Right lung (tissue), 5 donors: ENCODE results near the gene KIAA0232. TPM values are rescaled to one million over a fixed set of nuclear protein-coding genes. Genes with fewer than 3 reads are reported as not detected.
"Not testable (repeated sequence)": the region's sequence is repeated elsewhere in the genome, so short reads cannot be mapped to it uniquely, and the experiment has no call there.

Experiments used
- DNase-seq, 2 donors: peaks; one replicate each; pipeline ENCODE4 v3.0.0-alpha.2; 2013
- polyA plus RNA-seq, 5 donors: library from polyadenylated mRNA; unstranded; fragments of 120-200 nt; gene quantifications; one replicate each; pipeline versions ENCODE4 v1.2.1 to v1.2.3, GENCODE V29; 2013; ENCODE audit warnings: inconsistent platforms in 1 of 5, low replicate concordance in 1 of 5; ENCODE audit not compliant: insufficient read length in 5 of 5, insufficient read depth in 1 of 5

The KIAA0232 gene
- polyA plus RNA-seq, 5 donors, result 21.5 to 36.4 (median 27.8) TPM

DNA sequence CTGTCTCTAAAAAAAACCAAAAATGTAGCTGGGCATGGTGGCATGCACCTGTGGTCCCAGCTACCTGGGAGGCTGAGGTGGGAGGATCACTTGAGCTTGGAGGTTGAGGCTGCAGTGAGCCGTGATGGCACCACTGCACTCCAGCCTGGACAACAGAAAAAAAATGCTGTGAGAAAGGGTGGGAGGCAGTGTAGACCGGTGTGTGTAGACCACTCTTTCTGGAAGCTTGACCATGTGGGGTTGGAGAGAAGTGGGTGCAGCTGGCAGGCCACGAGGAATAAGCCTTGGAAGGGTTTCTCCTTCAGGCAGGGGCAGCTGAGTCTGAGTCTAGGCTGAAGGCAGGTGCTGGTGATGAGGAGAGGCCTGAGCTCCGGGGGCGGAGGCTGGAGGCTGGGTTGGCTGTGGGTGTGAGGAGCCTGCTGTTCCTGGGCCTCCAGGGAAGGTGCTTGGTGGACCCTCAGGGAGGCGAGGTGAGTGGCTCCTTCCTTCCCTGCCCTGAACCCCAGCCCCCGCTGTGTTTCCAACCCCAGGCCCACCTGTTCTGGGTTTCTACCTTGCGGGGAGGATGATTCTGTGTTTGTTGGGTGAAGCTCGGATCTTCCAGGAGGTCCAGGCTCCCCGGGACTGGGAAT, 117.8 kb downstream of the KIAA0232 start:
- DNase-seq, result no peak

DNA sequence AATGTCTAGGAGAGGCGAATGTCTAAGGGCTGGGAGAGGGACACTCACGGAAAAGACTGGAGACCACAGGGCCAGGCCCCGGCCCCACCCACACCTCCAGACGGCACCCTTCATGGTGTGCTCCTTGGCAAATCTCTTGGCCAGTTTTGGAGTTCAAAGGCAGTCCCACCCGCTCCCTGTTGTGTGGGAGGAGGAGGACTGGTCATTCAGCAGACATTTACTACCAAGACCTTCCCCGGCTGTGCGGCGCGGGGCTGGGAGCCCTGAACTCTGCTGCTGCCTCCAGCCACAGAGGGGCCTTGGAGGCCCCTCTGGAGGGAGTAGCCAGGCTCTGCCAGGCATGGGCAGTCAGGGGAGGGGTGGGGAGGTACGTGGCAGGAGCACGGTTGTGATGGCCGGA, 118.4 kb downstream of the KIAA0232 start:
- no peak for DNase-seq

- no peak for DNase-seq
Measured at GRCh38 chr4:6901669-6902317, 119.3 kb downstream of the KIAA0232 start.

GRCh38 chr4:6902318-6903042, 120.0 kb downstream of the KIAA0232 start:
- no peak for DNase-seq

DNA sequence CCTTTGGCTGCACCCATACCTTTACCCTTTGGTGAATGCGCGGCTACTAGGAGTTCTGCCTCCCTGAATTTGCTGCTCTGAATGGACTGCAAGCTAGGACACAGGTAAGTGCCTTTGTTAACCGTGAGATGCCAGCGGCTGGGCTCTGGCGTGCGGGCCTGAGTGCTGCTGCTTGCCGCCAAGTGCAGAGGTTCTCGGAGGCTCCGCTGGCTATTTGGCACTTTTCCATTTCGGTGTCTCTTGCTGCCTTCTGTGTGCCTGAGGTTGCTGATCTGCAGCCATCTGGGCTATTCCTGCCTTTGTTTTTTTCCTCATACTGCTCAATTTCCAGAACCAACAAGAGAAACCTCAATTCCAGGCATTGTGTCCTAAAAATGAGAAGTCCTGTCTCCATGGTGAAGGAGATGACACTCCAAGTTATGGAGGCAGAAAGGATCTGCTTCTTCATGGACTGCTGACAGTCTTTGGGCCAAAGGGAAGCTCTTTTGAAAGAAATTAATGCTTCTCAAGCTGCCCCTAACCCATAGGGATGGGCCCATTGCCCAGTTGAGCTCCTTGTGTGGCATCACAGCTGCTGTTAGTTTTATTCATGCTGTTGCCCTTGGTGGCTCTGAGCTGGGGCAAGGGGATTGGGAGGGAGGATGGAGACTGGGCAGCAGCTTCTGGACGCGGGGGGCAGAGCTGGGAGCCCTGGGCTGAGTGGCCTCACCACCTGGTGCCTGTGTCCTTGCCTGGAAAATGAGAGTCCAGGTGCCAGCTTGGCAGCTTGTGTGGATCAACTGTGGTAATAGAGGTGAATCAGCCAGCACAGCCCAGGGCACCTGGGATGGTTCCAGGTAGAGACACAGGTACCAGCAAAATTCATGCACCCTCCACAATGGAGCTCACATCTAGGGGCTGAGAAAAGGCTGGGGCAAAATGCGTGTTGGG, 123.3 kb downstream of the KIAA0232 start:
- DNase-seq, result no peak

- not testable (repeated sequence) for DNase-seq
Measured at GRCh38 chr4:6906486-6906885, 124.0 kb downstream of the KIAA0232 start.

DNA sequence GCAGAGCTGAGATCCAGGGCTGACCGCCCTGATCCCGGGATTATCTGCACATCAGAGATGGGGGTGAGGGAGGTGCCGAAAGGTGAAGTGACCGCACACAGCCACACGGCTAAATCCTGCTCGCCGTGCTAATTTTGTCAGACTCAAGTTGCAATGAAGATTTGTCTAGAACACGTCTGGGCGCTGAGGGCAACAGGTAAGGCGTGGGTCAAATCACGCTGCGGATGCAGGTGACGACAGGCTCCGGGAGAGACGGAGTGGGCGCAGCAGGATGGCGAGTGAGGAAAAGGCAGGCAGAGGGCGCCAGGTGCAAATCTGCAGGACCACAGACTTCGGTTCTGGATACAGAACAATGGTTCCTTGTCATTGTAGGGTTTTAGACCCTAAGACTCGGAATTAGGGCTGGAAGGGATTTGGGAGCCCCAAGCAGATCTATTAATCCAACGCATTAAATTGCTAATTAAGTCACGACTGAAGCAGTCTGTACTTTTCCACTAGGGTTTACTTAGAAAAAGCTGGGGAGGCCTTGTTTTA, 125.2 kb downstream of the KIAA0232 start:
- no peak for DNase-seq

DNA sequence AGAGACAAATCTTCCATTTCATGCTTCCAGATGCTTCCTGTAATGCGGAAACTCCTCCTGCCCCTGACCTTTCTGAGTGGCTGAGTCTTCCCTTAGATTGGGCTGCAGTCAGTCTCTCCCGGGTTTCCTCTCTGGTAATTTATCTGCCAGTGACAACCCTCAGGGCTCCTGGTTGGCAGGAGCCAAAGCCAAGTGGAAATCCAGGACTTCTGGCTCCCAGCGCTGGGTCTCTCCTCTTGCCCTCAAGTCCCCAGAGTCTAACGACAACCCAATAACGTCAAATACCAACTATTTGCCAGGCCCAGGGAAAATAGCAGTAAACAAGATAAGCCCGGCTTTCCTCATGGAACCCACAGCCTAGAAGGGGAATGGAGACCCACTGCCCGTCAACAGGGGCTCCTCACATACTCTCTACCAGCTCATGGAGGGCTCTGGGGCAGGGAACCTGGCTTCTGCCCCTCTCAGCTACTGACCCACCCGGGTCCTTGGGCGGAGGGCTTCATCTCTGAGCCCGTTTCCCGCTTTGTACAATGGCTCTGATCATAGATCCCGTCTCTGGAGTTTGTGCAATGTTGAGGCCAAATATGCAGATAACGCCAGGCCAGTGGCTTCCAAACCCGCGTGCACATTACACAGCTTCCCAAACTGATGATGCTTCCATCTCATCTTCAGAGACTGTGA, 126.0 kb downstream of the KIAA0232 start:
- no peak for DNase-seq

- DNase-seq, result peak; percentile 89 to 95
Measured at GRCh38 chr4:6909113-6909969, 126.8 kb downstream of the KIAA0232 start, which contains the start of gene TBC1D14. Gene TBC1D14 (plus strand): TSS chr4:6909826. CDS start chr4:6923390, 13,564 bp downstream.

DNA sequence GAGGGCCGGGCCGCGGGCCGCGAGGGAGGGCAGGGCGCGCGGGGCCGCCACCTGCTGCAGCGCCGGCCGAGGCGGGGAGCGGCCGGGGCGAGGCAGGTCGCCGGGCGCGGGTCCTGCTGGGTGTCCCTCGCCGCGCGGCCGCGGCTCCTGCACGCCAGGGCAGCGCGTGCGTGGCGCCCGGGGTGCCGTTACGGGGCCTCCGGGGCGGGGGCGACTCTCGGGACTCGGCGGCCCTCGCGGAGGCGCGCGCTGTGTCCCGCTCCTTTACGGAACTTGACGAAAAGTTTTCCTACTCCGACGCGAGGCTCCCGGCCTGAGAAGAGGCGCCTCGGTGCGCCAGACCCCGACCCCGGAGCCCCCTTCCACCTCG, 127.4 kb downstream of the KIAA0232 start:
- no peak for DNase-seq

DNA sequence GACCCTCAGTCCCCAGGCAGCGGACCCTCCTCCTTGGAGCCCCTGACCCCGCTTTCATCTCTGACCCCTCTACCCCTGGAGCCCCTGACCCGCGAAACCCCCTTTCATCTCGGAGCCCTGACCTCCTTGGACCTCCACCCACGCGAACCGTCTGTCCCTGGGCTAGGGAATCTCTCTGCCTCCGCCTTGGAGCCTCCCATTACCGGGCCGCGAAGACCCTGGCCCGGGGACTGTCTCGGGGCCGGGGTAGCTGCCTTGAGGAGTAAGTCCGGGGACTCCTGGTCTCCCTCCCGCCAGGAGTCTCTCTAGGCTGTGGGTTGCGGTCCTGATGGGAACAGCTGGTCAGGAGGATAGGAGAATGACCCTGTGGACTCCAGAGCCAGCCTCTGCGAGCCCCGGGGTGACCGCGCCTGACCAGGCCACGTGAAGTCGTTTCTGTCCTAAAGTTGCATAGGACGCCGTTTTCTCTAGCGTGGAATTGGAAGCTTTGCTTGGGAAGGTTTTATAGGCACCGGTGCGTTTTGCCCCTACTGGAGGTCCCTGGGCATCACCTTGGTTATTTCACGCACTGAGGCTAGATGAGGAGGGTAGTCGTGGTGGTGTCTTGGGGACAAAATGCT, 127.9 kb downstream of the KIAA0232 start:
- no peak for DNase-seq

DNA sequence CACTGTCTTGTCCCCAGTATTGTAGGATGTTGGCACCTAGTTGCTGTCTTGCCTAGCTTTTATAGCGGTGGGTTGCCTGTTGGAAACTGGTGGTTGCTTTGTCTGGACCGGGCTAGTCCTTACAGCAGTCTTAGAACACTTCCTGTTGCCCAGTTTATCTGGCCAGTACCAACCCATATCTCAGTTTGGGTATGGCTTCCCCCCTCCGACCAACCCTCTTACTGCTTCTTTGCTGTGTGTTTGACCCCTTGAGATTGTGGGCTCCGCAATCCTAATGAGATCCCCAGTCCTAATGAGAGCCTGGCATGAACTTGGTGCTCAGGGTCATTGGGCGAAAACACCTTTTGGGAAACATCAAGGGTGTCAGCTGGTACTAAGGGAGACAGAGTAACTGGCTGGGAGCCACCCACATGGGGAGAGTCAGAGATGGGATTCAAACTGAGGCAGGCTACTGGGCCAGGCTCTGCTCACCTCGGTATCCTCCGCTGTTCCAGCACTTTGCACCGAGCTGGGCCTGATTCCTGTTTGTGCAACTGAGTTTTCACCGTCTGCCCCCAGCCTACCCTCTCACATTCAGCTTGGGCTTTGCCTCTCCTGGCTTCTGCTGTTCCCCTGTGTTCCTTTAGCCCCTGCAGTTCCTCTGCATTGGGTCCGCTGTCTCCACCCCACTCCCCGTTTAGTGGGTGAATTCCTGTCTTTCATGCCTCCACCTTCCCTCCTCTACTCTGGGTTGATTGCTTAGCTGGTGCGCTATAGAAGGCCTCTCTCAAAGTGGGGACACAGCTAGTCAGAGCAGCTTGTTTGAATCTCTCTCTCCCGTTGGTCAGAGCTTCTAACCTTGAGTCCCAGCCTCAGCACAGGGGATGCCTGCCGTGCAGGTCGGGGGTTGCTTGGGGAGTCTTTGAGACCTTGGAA, 128.7 kb downstream of the KIAA0232 start:
- no peak for DNase-seq

DNA sequence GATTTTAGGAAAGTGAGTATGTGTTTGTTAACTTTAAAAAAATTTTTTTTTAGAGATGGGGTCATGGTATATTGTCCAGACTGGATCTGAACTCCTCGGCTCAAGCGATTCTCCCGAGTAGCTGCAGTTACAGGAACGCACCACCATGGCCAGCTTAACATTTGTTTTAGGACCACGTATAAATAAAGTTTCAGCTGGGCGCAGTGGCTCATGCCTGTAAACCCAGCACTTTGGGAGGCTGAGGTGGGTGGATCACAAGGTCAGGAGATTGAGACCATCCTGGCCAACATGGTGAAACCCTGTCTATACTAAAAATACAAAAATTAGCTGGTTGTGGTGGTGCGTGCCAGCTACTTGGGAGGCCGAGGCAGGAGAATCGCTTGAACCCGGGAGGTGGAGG, 129.4 kb downstream of the KIAA0232 start:
- DNase-seq, result not testable (repeated sequence)

- DNase-seq, result no peak
Measured at GRCh38 chr4:6912441-6912840, 129.9 kb downstream of the KIAA0232 start.

DNA sequence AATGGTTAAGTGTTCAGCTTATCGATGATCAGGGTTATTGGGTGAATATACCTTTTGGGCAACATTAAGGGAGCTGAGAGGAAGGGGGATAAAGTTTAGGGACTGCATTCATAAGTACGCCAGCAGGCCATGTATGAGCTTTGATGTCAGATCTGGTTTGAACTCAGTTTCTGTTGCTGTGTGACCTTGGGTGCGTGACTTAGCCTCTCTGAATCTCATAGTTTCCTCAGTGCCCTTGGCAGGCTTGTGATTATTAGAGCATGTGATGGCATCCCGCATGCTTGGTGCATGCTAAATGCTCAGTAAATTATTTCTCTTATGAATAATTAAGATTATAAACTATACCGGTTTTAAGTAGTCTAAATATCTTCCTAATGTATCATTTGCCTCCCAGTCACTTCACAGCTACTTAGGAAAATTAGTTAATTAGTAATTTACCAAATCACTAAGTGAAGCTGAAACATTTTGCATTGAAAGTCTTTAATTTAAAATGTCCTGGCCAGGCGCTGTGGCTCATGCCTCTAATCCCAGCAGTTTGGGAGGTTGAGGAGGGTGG, 130.9 kb downstream of the KIAA0232 start:
- DNase-seq, result no peak

DNA sequence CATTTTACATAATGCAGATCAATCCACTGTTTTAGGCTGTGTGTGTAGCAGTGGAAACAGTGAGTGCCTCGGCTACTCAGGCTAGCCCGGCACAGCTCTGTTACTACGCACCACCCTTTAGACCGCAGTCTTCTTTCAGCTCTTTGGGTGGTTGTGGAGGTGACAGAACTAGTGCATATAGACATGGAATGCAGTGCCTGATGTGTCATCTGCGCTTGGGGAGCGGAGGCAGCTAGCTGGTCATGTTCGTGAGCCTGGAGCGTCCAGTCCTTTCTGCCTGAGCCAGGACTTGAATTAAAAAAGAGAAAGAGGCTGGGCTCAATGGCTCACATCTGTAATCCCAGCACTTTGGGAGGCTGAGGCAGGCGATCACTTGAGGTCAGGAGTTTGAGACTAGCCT, 131.9 kb downstream of the KIAA0232 start:
- no peak for DNase-seq

GRCh38 chr4:6915041-6916005, 132.8 kb downstream of the KIAA0232 start:
- DNase-seq, result no peak
